GM12892 (cell line): Measurements from ENCODE around the gene SNX6.

Experiments
- POLR2A ChIP-seq: IDR thresholded peaks from 2 replicates; pipeline ENCODE4 v1.6.1; 2011; ENCODE audit warnings: low read depth, low read length, control low read depth
- POLR2AphosphoS5 ChIP-seq: IDR thresholded peaks from 2 replicates; pipeline ENCODE4 v1.6.1; 2011; ENCODE audit warnings: low read depth, low read length, control low read depth

- TF ChIP-seq POLR2A (no peak), POLR2AphosphoS5 (no peak)
These were observed 75.3 kb downstream of the SNX6 start for GRCh38 chr14:34554540-34555250.
